Osteocyte (in vitro differentiated cells): ENCODE data around the gene C13orf42. TPM values are rescaled to one million over a fixed set of nuclear protein-coding genes. Genes with fewer than 3 reads are reported as not detected.

ENCODE experiments used
- DNase-seq: peaks from one replicate; pipeline ENCODE4 v3.0.0; 2021; ENCODE audit warnings: mixed read lengths; ENCODE audit not compliant: unreplicated experiment; ENCODE audit errors: extremely low spot score
- H3K27ac Mint-ChIP-seq: one replicate; pipeline ENCODE4 v1.8.0; 2021; ENCODE audit warnings: mild to moderate bottlenecking, mixed read lengths; ENCODE audit not compliant: unreplicated experiment
- H3K27me3 Mint-ChIP-seq: one replicate; pipeline ENCODE4 v1.8.0; 2021; ENCODE audit warnings: mixed read lengths; ENCODE audit not compliant: unreplicated experiment
- H3K36me3 Mint-ChIP-seq: one replicate; pipeline ENCODE4 v1.8.0; 2021; ENCODE audit warnings: mixed read lengths; ENCODE audit not compliant: unreplicated experiment
- H3K4me1 Mint-ChIP-seq: one replicate; pipeline ENCODE4 v1.8.0; 2021; ENCODE audit warnings: mixed read lengths; ENCODE audit not compliant: unreplicated experiment
- H3K4me3 Mint-ChIP-seq: one replicate; pipeline ENCODE4 v1.8.0; 2021; ENCODE audit warnings: mild to moderate bottlenecking, moderate library complexity, mixed read lengths; ENCODE audit not compliant: unreplicated experiment
- H3K9me3 Mint-ChIP-seq: one replicate; pipeline ENCODE4 v1.8.0; 2021; ENCODE audit warnings: mixed read lengths; ENCODE audit not compliant: unreplicated experiment
- CTCF ChIP-seq: fragments of 200-600 bp; sonication (generic); IDR thresholded peaks from 2 replicates; pipeline ENCODE4 v1.5.0; 2021; ENCODE audit warnings: antibody characterized with exemption, mild to moderate bottlenecking, moderate library complexity
- total RNA-seq: library from RNA; stranded (reverse); gene quantifications from 2 replicates; pipeline ENCODE4 v1.2.1, GENCODE V29; 2021

Gene C13orf42
- total RNA-seq, 1 donor from 2014 or later = not detected

DNA sequence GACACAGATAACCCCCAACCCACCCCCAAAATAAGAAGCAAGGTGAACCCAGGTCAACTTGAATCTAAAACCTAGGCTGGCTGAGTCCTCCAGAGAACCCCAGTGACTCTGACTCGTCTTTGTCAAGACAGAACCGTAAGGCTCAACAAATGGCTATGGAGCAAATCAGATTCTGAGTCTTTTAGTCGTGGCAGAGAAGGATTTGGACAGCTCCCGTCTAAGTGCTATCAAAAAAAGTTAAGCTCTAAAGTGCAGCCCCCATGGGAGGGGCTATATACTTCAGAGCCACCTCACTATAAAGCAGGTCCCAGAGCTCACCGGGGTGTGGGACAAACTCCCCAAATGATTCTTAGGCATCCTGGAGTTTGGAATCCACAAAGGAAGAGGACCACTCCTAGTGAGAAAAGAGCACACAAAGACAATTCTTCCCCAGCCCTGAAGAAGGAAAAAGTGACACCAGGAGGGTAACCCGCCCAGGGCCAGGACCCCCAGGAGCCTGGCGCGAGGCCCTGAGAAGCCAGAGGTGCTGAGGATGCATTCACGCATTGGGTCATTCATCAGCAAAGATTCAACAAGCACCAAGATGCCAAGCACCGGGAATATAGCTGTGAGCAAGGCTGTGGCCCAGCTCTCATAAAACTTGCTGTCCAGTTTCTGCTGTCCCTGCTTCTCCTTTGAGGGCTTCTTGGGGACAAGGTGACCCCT is 25.4 kb upstream of the C13orf42 start:
- H3K4me1 Mint-ChIP-seq = peaks cover 2% of the 10 kb centered on the region

DNA sequence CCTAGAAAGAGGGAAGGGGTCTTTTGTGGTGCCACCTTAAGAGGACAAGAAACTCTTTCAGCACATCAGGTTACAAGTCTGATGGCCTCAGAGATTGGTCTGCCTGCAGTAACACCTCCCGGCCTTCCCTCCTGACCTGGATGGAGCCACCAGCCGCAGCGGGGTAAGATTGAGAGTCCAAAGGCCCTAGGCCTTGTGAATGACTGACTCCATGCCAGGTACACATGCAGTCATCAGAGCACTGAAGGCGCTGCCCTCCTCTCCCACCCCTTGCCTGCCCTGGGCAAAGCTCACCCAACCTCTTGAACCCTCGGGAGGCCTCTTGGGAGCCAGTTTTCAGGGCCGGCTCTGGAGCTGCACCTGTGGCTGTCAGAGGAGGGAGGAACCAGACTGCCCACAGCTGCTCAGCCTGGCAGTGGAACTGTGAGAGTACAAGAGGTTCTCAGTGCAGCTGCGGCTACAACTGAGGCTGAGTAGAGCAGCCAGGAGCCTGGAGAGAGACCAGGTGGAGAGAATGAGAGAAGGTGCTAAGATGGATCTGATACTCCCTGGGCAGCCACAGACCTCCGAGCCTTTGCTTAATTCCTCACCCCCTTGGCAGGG is 23.8 kb upstream of the C13orf42 start:
- no peak overlapping the region for H3K4me3 Mint-ChIP-seq

More for the DNA sequence above, 25.4 kb upstream of the C13orf42 start:
- H3K27me3 Mint-ChIP-seq = peaks cover 35% of the 10 kb centered on the region
- no peaks in the 10 kb centered on the region for H3K36me3 Mint-ChIP-seq
- H3K27ac Mint-ChIP-seq = no peak overlapping the region
- peak; percentile 75 for DNase-seq
- TF ChIP-seq CTCF = no peak
- H3K4me3 Mint-ChIP-seq = no peak overlapping the region
- no peaks in the 10 kb centered on the region for H3K9me3 Mint-ChIP-seq

GRCh38 chr13:51130348-51130747 is 19.3 kb upstream of the C13orf42 start:
- H3K9me3 Mint-ChIP-seq = peaks cover 14% of the 10 kb centered on the region
- H3K4me3 Mint-ChIP-seq = no peak overlapping the region
- no peaks in the 10 kb centered on the region for H3K36me3 Mint-ChIP-seq
- H3K4me1 Mint-ChIP-seq = no peaks in the 10 kb centered on the region
- peaks cover 5% of the 10 kb centered on the region for H3K27me3 Mint-ChIP-seq
- TF ChIP-seq CTCF = no peak
- no peak overlapping the region for H3K27ac Mint-ChIP-seq
- DNase-seq = no peak

More for the DNA sequence above, 23.8 kb upstream of the C13orf42 start:
- Mint-ChIP-seq H3K9me3 (peaks cover 9% of the 10 kb centered on the region), H3K27me3 (peaks cover 29% of the 10 kb centered on the region), H3K4me1 (peaks cover 2% of the 10 kb centered on the region), H3K27ac (no peak overlapping the region), H3K36me3 (no peaks in the 10 kb centered on the region)
- no peak for TF ChIP-seq CTCF
- DNase-seq = peak; percentile 65

DNA sequence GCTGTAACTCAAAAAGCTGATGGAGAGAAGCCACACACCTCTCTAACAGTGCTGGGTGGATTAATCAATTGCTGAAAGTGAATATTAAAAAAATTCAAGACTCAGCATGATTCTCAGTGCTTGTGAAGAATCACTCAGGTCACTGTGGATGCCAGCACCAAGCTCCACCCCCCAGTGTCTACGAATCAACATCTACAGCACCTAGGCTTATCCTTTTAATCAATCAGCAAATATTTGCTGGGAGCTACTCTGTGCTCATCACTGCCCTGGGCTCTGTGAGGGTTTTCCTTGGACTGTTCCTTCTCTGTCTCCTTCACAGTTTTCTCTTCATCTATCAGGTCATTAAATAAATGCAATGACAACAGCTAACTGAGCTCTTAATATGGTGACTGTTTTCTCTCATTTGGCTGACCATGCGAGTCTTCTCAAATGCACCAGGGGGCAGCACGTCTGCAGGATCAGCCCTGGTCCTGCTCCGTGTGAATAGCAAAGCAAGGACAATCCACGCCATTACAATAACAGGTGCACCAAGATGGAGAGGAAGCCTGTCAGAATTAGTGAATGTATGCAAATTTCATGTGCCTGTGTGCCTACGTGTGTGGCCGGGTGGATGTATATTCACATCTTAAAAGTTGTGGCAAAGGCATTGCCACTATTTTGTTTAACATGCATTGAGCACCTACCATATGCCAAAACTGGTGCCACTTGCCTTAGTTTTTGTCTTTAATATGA is 14.6 kb upstream of the C13orf42 start:
- TF ChIP-seq CTCF = peak; percentile 85
- no peak overlapping the region for H3K4me3 Mint-ChIP-seq
- H3K4me1 Mint-ChIP-seq = no peaks in the 10 kb centered on the region
- peak; percentile 78 for DNase-seq
- H3K9me3 Mint-ChIP-seq = peaks cover 10% of the 10 kb centered on the region
- no peak overlapping the region for H3K27ac Mint-ChIP-seq
- H3K36me3 Mint-ChIP-seq = no peaks in the 10 kb centered on the region
- H3K27me3 Mint-ChIP-seq = peaks cover 32% of the 10 kb centered on the region
